Panc1 (cell line): ENCODE data around the gene PKD1L1. TPM values are rescaled to one million over a fixed set of nuclear protein-coding genes. Genes with fewer than 3 reads are reported as not detected.

Experiments
- ATAC-seq: fragments of 200-7000 bp; cut with Tn5 transposase; 2 replicates; pipeline ENCODE4 v1.9.1; 2020; ENCODE audit warnings: mild to moderate bottlenecking, moderate library complexity
- BruUV-seq: library from RNA; stranded (reverse); fragments of 400-500 nt; replicated peaks from 2 replicates; lab custom pipeline; 2021; lab: Mats Ljungman, UMichigan
- CTCF ChIA-PET: fragments of 300-600 bp; sonication (Branson Sonifier 250); formaldehyde crosslinking; loops from one replicate; lab custom pipeline; 2022; ENCODE audit warnings: antibody characterized with exemption; lab: Charles Lee
- POLR2A ChIA-PET: fragments of 300-600 bp; sonication (Branson Sonifier 250); formaldehyde crosslinking; loops from one replicate; lab custom pipeline; 2022; ENCODE audit warnings: antibody characterized with exemption; lab: Charles Lee
- DNase-seq: peaks from one replicate; pipeline ENCODE4 v3.0.0-alpha.2; 2010; ENCODE audit warnings: low read depth, low spot score
- H3K27ac ChIP-seq: 2 replicates; pipeline ENCODE4 v1.5.1; 2011; ENCODE audit warnings: mild to moderate bottlenecking, low read length, inconsistent platforms
- H3K27me3 ChIP-seq: fragments of 200-500 bp; sonication (Bioruptor generic); 2 replicates; pipeline ENCODE4 v1.6.0; 2014; ENCODE audit warnings: low read length, inconsistent platforms; ENCODE audit not compliant: control insufficient read depth, insufficient read depth
- H3K36me3 ChIP-seq: fragments of 200-500 bp; sonication (Bioruptor generic); 2 replicates; pipeline ENCODE4 v1.5.1; 2014; ENCODE audit warnings: inconsistent platforms, mild to moderate bottlenecking, low read length, moderate library complexity; ENCODE audit not compliant: control insufficient read depth, insufficient read depth
- H3K4me1 ChIP-seq: 2 replicates; pipeline ENCODE4 v1.5.1; 2011; ENCODE audit warnings: inconsistent platforms, mild to moderate bottlenecking, low read length, moderate library complexity; ENCODE audit not compliant: control insufficient read depth, insufficient read depth
- H3K4me3 ChIP-seq, 2 experiments: 2 replicates each; pipeline ENCODE4 v1.5.1; 2011 to 2012; ENCODE audit warnings: low read depth in 2 of 2, low read length in 2 of 2, mild to moderate bottlenecking in 2 of 2, inconsistent platforms in 1 of 2, moderate library complexity in 1 of 2
- H3K9me3 ChIP-seq: fragments of 200-500 bp; sonication (Bioruptor generic); 2 replicates; pipeline ENCODE4 v1.5.1; 2014; ENCODE audit warnings: low read depth, mild to moderate bottlenecking, inconsistent platforms, low read length, moderate library complexity; ENCODE audit not compliant: control insufficient read depth, insufficient read depth
- POLR2AphosphoS5 ChIP-seq: IDR thresholded peaks from 2 replicates; pipeline ENCODE4 v1.6.1; 2012; ENCODE audit warnings: mild to moderate bottlenecking, low read depth, low read length, moderate library complexity
- SIN3A ChIP-seq: IDR thresholded peaks from 2 replicates; pipeline ENCODE4 v1.6.1; 2012; ENCODE audit warnings: low read depth, mild to moderate bottlenecking, low read length, moderate library complexity, borderline replicate concordance; ENCODE audit not compliant: insufficient read depth
- TCF7L2 ChIP-seq: IDR thresholded peaks from 2 replicates; pipeline ENCODE4 v1.6.1; 2011; ENCODE audit warnings: mild to moderate bottlenecking, low read depth, low read length, inconsistent platforms
- in situ Hi-C: cut with HindIII; loops from 2 replicates; pipeline ENCODE4 v1.10.0; 2016; ENCODE audit warnings: low sequenced_read_pairs, low pct_unique_long_range_greater_than_20kb
- intact Hi-C: fragments of 100-400 bp; cut with micrococcal nuclease; formaldehyde crosslinking; loops from one replicate; pipeline ENCODE4 v1.10.0; 2022; ENCODE audit not compliant: unreplicated experiment
- total RNA-seq: library from RNA; stranded (reverse); gene quantifications from one replicate; pipeline ENCODE4 v1.2.1, GENCODE V29; 2021; ENCODE audit not compliant: unreplicated experiment
- TF ChIP-seq, protein P1 (sequence below): fragments of 450-650 bp; IDR thresholded peaks from 2 replicates; pipeline ENCODE4 v1.5.1; 2017; ENCODE audit warnings: mild to moderate bottlenecking
- TF ChIP-seq, protein P2 (sequence below), 2 experiments: IDR thresholded peaks; 2 replicates each; pipeline ENCODE4 v1.6.1; 2011 to 2012; ENCODE audit warnings: low read depth in 2 of 2, control low read depth in 1 of 2, low read length in 1 of 2, mild to moderate bottlenecking in 1 of 2, moderate library complexity in 1 of 2; ENCODE audit not compliant: insufficient read depth in 1 of 2

The PKD1L1 gene
- total RNA-seq, 1 experiment from 2014 or later = 2.2 TPM

DNA sequence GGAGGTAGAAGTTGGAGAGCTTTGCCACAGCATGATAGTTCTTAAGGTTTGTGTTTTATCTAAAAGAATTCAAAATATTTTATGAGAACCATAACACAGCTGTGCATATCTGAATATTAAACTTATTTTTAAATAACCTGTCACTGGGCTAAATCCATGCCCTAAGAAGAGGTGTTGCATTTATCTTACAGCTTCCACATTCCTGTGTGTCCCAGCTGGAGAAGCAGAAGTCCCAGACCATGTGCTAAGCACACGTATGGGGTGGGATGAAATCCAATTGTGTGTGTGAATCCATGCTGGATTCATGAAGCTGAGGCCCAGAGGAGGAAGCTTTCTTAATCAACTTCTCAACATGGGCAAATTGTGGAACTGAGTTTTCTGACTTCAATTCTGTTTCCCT lies 121.5 kb downstream of the PKD1L1 start:
- POLR2A ChIA-PET = no interaction called here
- in situ Hi-C loops (no loop called here), intact Hi-C loops (no loop called here)
- CTCF ChIA-PET = no interaction called here
- ATAC-seq (no peak), DNase-seq (no peak)
- Histone ChIP-seq H3K27ac (peak overlapping the region; percentile 40; the same call in 1 of the 2 replicates), H3K27me3 (no peaks in the 10 kb centered on the region), H3K4me3 (no peak overlapping the region), H3K4me1 (peaks cover 10% of the 10 kb centered on the region; the same call in 1 of the 2 replicates), H3K9me3 (no peaks in the 10 kb centered on the region), H3K36me3 (no peaks in the 10 kb centered on the region)
- BruUV-seq = no TSS peak
- TF ChIP-seq, protein P1, sequence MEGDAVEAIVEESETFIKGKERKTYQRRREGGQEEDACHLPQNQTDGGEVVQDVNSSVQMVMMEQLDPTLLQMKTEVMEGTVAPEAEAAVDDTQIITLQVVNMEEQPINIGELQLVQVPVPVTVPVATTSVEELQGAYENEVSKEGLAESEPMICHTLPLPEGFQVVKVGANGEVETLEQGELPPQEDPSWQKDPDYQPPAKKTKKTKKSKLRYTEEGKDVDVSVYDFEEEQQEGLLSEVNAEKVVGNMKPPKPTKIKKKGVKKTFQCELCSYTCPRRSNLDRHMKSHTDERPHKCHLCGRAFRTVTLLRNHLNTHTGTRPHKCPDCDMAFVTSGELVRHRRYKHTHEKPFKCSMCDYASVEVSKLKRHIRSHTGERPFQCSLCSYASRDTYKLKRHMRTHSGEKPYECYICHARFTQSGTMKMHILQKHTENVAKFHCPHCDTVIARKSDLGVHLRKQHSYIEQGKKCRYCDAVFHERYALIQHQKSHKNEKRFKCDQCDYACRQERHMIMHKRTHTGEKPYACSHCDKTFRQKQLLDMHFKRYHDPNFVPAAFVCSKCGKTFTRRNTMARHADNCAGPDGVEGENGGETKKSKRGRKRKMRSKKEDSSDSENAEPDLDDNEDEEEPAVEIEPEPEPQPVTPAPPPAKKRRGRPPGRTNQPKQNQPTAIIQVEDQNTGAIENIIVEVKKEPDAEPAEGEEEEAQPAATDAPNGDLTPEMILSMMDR = no peak
- TF ChIP-seq POLR2AphosphoS5 (no peak), SIN3A (no peak)
- TF ChIP-seq, protein P2, sequence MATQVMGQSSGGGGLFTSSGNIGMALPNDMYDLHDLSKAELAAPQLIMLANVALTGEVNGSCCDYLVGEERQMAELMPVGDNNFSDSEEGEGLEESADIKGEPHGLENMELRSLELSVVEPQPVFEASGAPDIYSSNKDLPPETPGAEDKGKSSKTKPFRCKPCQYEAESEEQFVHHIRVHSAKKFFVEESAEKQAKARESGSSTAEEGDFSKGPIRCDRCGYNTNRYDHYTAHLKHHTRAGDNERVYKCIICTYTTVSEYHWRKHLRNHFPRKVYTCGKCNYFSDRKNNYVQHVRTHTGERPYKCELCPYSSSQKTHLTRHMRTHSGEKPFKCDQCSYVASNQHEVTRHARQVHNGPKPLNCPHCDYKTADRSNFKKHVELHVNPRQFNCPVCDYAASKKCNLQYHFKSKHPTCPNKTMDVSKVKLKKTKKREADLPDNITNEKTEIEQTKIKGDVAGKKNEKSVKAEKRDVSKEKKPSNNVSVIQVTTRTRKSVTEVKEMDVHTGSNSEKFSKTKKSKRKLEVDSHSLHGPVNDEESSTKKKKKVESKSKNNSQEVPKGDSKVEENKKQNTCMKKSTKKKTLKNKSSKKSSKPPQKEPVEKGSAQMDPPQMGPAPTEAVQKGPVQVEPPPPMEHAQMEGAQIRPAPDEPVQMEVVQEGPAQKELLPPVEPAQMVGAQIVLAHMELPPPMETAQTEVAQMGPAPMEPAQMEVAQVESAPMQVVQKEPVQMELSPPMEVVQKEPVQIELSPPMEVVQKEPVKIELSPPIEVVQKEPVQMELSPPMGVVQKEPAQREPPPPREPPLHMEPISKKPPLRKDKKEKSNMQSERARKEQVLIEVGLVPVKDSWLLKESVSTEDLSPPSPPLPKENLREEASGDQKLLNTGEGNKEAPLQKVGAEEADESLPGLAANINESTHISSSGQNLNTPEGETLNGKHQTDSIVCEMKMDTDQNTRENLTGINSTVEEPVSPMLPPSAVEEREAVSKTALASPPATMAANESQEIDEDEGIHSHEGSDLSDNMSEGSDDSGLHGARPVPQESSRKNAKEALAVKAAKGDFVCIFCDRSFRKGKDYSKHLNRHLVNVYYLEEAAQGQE (IDR thresholded peaks at IDR 0.05; ENCODE audit: insufficient read depth in 1 of 2, low read depth in 2 of 2, low read length in 1 of 2) = no peak

DNA sequence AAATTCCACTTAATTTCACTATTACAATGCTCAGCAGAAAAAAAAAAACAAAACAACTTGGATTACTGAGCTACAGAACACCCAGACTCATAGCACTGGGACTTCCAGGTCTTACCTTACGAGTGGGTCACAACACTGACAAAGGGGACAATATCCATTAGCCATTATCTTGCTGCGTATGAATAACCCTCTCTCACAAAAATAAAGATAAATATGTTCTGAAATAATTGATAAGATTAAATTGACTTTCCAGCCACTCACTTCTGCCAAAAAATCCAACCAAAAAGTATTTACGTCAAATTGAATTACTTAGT lies 128.7 kb downstream of the PKD1L1 start:
- intact Hi-C loops = loop anchor here (2.0 to 10.0 kb wide), 4 partner anchors 42 to 242 kb away; no protein-coding TSS in a partner anchor
- DNase-seq (no peak), ATAC-seq (0 out of 2 replicates have a peak, but pooled peaks have one; percentile 2)
- Histone ChIP-seq H3K4me3 (no peak overlapping the region), H3K36me3 (no peaks in the 10 kb centered on the region), H3K27me3 (no peaks in the 10 kb centered on the region), H3K27ac (peak overlapping the region; percentile 96), H3K9me3 (no peaks in the 10 kb centered on the region), H3K4me1 (peaks cover 48% of the 10 kb centered on the region)
- in situ Hi-C loops = no loop called here
- POLR2A ChIA-PET = interaction anchor here (0.6 to 1.2 kb wide), 4 partner anchors 84 to 241 kb away, joined by 3 to 11 read pairs (median 7); no protein-coding TSS in a partner anchor
- TF ChIP-seq SIN3A = no peak
- no peak for TF ChIP-seq TCF7L2
- TF ChIP-seq POLR2AphosphoS5 = no peak
- TF ChIP-seq, protein P2 (IDR thresholded peaks at IDR 0.05; ENCODE audit: insufficient read depth in 1 of 2, low read depth in 2 of 2, low read length in 1 of 2) = no peak
- no TSS peak for BruUV-seq
- CTCF ChIA-PET = interaction anchor here (0.5 to 1.5 kb wide), 15 partner anchors 13 to 484 kb away, joined by 3 to 8 read pairs (median 4); no protein-coding TSS in a partner anchor
